Ovary (tissue), 3 donors: ENCODE measurements around the gene ZBTB47.

Experiments used
- CTCF ChIP-seq, 3 donors: fragments of 450-650 bp in 2 of 3; fragments of 200-600 bp in 1 of 3; IDR thresholded peaks; one replicate each; pipeline versions ENCODE4 v1.5.1 to v1.8.0; 2016 to 2022; ENCODE audit warnings: antibody characterized with exemption in 3 of 3, mild to moderate bottlenecking in 1 of 3
- POLR2A ChIP-seq: fragments of 450-650 bp; IDR thresholded peaks from one replicate; pipeline ENCODE4 v1.6.1; 2017; ENCODE audit warnings: antibody characterized with exemption, mild to moderate bottlenecking, moderate library complexity
- donor health status: DM: no; HTN: no; CAD: no.

- TF ChIP-seq CTCF (IDR thresholded peaks at IDR 0.05) (no peak), POLR2A (no peak)
Observed at GRCh38 chr3:42639192-42639591, 14.3 kb upstream of the ZBTB47 start.
